Chondrocyte (in vitro differentiated cells): ENCODE data around the gene AK1. TPM values are rescaled to one million over a fixed set of nuclear protein-coding genes. Genes with fewer than 3 reads are reported as not detected.

Experiments used
- DNase-seq: peaks from one replicate; pipeline ENCODE4 v3.0.0; 2021; ENCODE audit warnings: mixed read lengths, low spot score
- H3K27ac Mint-ChIP-seq: one replicate; pipeline ENCODE4 v1.8.0; 2021; ENCODE audit warnings: mild to moderate bottlenecking, moderate library complexity, mixed read lengths; ENCODE audit not compliant: unreplicated experiment
- H3K27me3 Mint-ChIP-seq: 2 replicates; pipeline ENCODE4 v1.8.0; 2021; ENCODE audit warnings: low read depth, mixed read lengths
- H3K36me3 Mint-ChIP-seq: 2 replicates; pipeline ENCODE4 v1.8.0; 2021; ENCODE audit warnings: low read depth, mixed read lengths
- H3K4me1 Mint-ChIP-seq: 2 replicates; pipeline ENCODE4 v1.8.0; 2021; ENCODE audit warnings: low read depth, mild to moderate bottlenecking, mixed read lengths
- H3K4me3 Mint-ChIP-seq: one replicate; pipeline ENCODE4 v1.8.0; 2021; ENCODE audit warnings: mild to moderate bottlenecking, moderate library complexity, mixed read lengths; ENCODE audit not compliant: unreplicated experiment
- H3K9me3 Mint-ChIP-seq: 2 replicates; pipeline ENCODE4 v1.8.0; 2021; ENCODE audit warnings: low read depth, mixed read lengths
- total RNA-seq: library from RNA; stranded (reverse); gene quantifications from 3 replicates; pipeline ENCODE4 v1.2.1, GENCODE V29; 2021
- TF ChIP-seq, protein P1 (sequence below): fragments of 200-600 bp; sonication (generic); IDR thresholded peaks from 2 replicates; pipeline ENCODE4 v1.5.0; 2021; ENCODE audit warnings: antibody characterized with exemption, mild to moderate bottlenecking, moderate library complexity

Gene AK1
- total RNA-seq, 1 donor from 2014 or later, result 77.2 TPM

DNA sequence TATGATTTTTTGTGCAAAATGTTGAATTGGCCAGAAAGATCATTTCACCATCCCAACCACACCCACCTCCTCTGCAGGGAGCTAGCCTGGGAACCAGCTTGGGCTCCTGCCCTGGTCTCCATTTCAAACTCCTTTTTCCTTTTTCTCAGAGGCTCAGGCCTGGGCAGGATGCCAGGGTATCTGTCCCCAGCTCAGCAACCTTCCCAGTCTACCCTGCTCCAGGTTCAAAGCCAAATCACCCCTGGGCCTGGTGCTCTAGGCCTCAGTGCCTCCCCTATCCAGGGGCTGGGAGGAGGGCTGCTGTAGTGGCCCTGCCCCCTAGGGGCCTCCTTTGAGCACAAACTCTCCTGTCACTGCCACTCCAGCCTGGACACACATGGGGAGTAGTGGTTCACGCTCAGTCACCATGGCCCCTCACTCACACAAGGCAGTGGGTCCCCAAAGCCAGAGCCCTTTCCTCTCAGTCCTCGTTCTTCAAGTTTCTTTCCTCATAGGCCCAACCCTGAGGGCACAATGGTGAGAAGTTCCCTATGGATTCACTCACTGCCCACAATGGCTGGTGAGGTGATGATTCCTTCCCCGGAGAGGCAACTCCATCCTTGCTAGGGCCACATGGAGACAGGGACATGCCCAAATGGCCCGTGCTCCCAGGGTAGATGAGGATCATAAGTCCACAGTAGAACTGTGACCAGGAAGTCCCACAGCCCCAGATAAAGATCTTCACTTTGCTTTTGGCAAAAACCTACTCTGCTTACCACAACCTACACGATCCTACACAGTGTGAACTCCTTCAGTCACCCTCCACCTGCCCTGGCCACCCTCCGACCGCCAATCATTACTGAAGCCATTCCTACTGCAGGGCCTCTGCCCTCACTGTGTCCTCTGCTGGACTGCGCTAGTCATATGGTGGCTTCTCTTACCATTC, 41.0 kb upstream of the AK1 start:
- Mint-ChIP-seq H3K27ac (peak overlapping the region; percentile 96), H3K4me3 (no peak overlapping the region), H3K4me1 (peaks cover 45% of the 10 kb centered on the region), H3K36me3 (no peaks in the 10 kb centered on the region), H3K27me3 (no peaks in the 10 kb centered on the region), H3K9me3 (no peaks in the 10 kb centered on the region)
- TF ChIP-seq, protein P1, sequence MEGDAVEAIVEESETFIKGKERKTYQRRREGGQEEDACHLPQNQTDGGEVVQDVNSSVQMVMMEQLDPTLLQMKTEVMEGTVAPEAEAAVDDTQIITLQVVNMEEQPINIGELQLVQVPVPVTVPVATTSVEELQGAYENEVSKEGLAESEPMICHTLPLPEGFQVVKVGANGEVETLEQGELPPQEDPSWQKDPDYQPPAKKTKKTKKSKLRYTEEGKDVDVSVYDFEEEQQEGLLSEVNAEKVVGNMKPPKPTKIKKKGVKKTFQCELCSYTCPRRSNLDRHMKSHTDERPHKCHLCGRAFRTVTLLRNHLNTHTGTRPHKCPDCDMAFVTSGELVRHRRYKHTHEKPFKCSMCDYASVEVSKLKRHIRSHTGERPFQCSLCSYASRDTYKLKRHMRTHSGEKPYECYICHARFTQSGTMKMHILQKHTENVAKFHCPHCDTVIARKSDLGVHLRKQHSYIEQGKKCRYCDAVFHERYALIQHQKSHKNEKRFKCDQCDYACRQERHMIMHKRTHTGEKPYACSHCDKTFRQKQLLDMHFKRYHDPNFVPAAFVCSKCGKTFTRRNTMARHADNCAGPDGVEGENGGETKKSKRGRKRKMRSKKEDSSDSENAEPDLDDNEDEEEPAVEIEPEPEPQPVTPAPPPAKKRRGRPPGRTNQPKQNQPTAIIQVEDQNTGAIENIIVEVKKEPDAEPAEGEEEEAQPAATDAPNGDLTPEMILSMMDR, result peak; percentile 19
- peak; percentile 73 for DNase-seq

- H3K27me3 Mint-ChIP-seq, result no peaks in the 10 kb centered on the region
- TF ChIP-seq, protein P1, result no peak
- no peaks in the 10 kb centered on the region for H3K9me3 Mint-ChIP-seq
- DNase-seq, result no peak
- no peaks in the 10 kb centered on the region for H3K36me3 Mint-ChIP-seq
- H3K4me1 Mint-ChIP-seq, result peaks cover 45% of the 10 kb centered on the region
- peak overlapping the region; percentile 96 for H3K27ac Mint-ChIP-seq
- H3K4me3 Mint-ChIP-seq, result no peak overlapping the region
Observed at GRCh38 chr9:127917603-127918002, 40.1 kb upstream of the AK1 start.

DNA sequence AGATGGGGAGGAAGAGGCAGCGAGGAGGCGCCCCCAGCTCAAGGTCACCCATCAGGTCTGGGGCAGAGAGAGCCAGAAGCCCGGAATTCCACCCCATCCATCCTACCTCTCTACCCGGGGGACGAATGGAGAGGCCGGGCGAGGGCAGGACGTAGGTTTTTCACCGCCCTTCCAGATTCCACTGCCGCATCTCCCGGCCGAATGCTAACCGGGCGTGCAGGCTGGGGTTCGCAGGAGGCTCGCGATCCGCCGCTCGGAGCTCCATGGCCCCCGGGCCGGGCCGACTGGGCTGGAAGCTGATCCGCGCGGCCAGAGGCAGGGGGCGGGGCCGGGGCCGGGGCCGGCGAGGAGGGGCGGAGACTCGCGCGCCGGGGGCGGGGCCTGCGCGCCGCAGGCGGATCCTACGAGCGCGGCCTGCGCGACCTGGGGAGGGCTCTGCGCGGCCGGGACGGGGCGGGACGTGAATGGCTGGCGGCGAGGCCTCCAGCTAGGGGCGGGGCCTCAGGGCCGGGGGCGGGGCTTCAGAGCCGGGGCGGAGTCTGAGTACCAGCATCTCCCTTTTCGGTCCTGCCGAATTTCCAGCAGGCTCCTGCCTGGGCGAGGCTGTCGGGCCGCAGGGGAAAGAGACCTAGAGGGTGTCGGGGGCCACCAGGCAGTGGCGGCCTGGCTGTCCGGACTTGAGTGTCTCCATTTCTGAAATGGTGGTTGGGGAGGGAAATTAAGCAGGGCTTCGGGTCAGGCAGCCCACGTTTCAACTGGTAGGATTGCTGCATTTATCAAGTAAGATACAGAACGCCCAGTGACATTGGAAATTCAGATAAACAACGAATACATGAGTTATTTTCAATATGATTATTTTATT, 39.5 kb upstream of the AK1 start, which contains the start of gene ST6GALNAC4:
TSS of gene ST6GALNAC4 (minus strand) at position 322 of the 862 bp plus-strand sequence. CDS start 622 bp downstream, outside the sequence.
- H3K4me1 Mint-ChIP-seq, result peaks cover 45% of the 10 kb centered on the region
- H3K4me3 Mint-ChIP-seq, result peak within 1 kb of the TSS; percentile 77
- peak within 1 kb of the TSS; percentile 96 for H3K27ac Mint-ChIP-seq
- no peaks in the 10 kb centered on the region for H3K9me3 Mint-ChIP-seq
- TF ChIP-seq, protein P1, result no peak
- peaks cover under 1% of the 10 kb centered on the region for H3K36me3 Mint-ChIP-seq
- peak; percentile 89 for DNase-seq
- H3K27me3 Mint-ChIP-seq, result no peaks in the 10 kb centered on the region

DNA sequence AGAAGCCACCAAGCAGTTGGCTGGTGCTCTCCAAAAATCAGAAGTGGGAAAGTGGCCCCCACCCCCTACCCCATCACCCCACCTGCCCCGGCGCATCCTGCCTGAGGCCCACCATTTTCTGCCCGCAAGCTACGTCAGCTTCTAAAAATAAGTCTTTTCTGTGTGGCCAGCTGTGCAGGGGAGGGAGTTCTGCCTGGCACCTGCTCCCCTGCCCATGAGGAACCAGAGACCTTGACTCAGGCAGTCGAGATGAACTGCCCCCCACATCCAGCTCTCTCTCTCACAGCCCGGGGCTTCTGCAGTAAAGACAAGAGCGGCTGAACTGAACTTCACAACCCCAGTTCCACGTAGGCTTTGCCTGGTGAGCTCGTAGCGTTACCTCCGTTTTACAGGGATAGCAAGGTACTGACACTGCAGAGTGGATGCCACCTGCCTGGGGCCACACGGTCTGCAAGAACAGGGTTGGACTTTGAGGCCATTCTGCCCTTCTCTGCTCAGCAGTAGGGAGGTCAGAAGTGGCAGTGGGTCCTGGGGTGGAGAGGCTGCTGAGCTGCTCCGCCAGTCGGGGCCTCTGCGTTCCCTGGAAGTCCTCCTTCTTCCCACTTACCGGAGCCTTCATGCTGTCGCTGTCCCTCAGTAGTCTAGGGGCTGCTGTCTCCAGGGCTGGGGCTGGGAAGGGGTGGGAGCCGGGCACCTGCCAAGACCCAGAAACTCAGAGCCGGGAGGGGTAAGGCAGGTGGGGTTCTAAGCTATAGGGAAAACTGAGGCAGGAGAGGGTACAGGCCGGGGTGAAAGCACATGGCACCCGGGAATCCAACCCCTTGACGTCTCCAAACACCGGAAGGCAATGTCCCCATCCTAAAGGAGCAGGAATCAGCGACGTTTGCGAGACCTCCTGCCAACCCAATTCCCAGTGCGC, 38.6 kb upstream of the AK1 start:
- Mint-ChIP-seq H3K36me3 (peaks cover 3% of the 10 kb centered on the region), H3K27ac (peak overlapping the region; percentile 61), H3K27me3 (no peaks in the 10 kb centered on the region), H3K4me1 (peaks cover 45% of the 10 kb centered on the region), H3K4me3 (peak overlapping the region; percentile 77), H3K9me3 (no peaks in the 10 kb centered on the region)
- TF ChIP-seq, protein P1, result no peak
- peak; percentile 67 for DNase-seq
